SK-N-SH (cell line): ENCODE results near the gene UBXN2A. TPM values are rescaled to one million over a fixed set of nuclear protein-coding genes. Genes with fewer than 3 reads are reported as not detected.

Experiments
- CTCF ChIA-PET: fragments of 300-600, 350-600 bp; formaldehyde crosslinking; extraction: SDS; loops from one replicate; lab custom pipeline; 2021; lab: Yijun Ruan, JAX
- POLR2A ChIA-PET: fragments of 350-600 bp; sonication (Branson Sonifier 250); formaldehyde crosslinking; extraction: SDS; loops from one replicate; lab custom pipeline; 2020; ENCODE audit warnings: antibody characterized with exemption, inconsistent platforms; lab: Yijun Ruan, JAX
- DNase-seq: peaks from one replicate; pipeline ENCODE4 v3.0.0; 2012
- H2AFZ ChIP-seq: fragments of 200-600 bp; sonication (generic); 2 replicates; pipeline ENCODE4 v1.8.1; 2016; ENCODE audit warnings: antibody characterized with exemption, mild to moderate bottlenecking, low read depth
- H3F3A ChIP-seq: fragments of 200-600 bp; sonication (generic); replicated peaks from 2 replicates; pipeline ENCODE3; 2016; ENCODE audit warnings: antibody characterized with exemption, mild to moderate bottlenecking; ENCODE audit not compliant: insufficient read depth
- H3K27ac ChIP-seq, 2 experiments: fragments of 200-500 bp in 1 of 2; fragments of 200-600 bp in 1 of 2; sonication (Bioruptor generic) in 1 of 2; sonication (generic), shearing (Covaris generic) in 1 of 2; 2 replicates each; pipeline versions ENCODE4 v1.5.1 to v1.6.1; 2014 to 2016; ENCODE audit warnings: low read depth in 2 of 2, inconsistent platforms in 1 of 2, low read length in 1 of 2, mild to moderate bottlenecking in 1 of 2, mixed read lengths in 1 of 2
- H3K27me3 ChIP-seq: fragments of 200-600 bp; sonication (generic), shearing (Covaris generic); 2 replicates; pipeline ENCODE4 v1.6.1; 2016; ENCODE audit warnings: mixed run types; ENCODE audit not compliant: insufficient read depth
- H3K36me3 ChIP-seq, 2 experiments: fragments of 200-500 bp in 1 of 2; fragments of 200-600 bp in 1 of 2; sonication (Bioruptor generic) in 1 of 2; sonication (generic) in 1 of 2; replicated peaks in 1 of 2; 2 replicates each; pipeline versions ENCODE3 to v1.5.1; 2014 to 2016; ENCODE audit warnings: low read length in 1 of 2, mild to moderate bottlenecking in 1 of 2; ENCODE audit not compliant: insufficient read depth in 2 of 2, control insufficient read depth in 1 of 2
- H3K4me1 ChIP-seq, 2 experiments: fragments of 200-500 bp in 1 of 2; fragments of 200-600 bp in 1 of 2; sonication (Bioruptor generic) in 1 of 2; sonication (generic), shearing (Covaris generic) in 1 of 2; 2 replicates each; pipeline versions ENCODE4 v1.5.1 to v1.6.1; 2014 to 2016; ENCODE audit warnings: low read depth in 1 of 2, low read length in 1 of 2, mixed run types in 1 of 2; ENCODE audit not compliant: insufficient read depth in 2 of 2, control insufficient read depth in 1 of 2
- H3K4me2 ChIP-seq: fragments of 200-600 bp; sonication (generic), shearing (Covaris generic); 2 replicates; pipeline ENCODE4 v1.6.1; 2017; ENCODE audit warnings: mixed run types
- H3K4me3 ChIP-seq, 2 experiments: fragments of 200-500 bp in 1 of 2; fragments of 200-600 bp in 1 of 2; sonication (Bioruptor generic) in 1 of 2; sonication (generic), shearing (Covaris generic) in 1 of 2; 2 replicates each; pipeline versions ENCODE4 v1.5.1 to v1.8.1; 2014 to 2016; ENCODE audit warnings: low read depth in 2 of 2, inconsistent platforms in 1 of 2, low read length in 1 of 2, mild to moderate bottlenecking in 1 of 2, mixed read lengths in 1 of 2, moderate library complexity in 1 of 2
- H3K79me2 ChIP-seq: fragments of 200-600 bp; sonication (generic); 2 replicates; pipeline ENCODE4 v1.8.1; 2017; ENCODE audit warnings: mild to moderate bottlenecking; ENCODE audit not compliant: insufficient read depth
- H3K9ac ChIP-seq: fragments of 200-600 bp; sonication (generic); 2 replicates; pipeline ENCODE4 v1.6.1; 2017; ENCODE audit warnings: mixed run types
- H3K9me2 ChIP-seq: fragments of 200-600 bp; sonication (generic); 2 replicates; pipeline ENCODE4 v1.6.1; 2017; ENCODE audit warnings: mixed run types
- H3K9me3 ChIP-seq: fragments of 200-600 bp; sonication (generic); 2 replicates; pipeline ENCODE4 v1.6.1; 2017; ENCODE audit warnings: mixed run types, mild to moderate bottlenecking, moderate library complexity
- H4K20me1 ChIP-seq: fragments of 200-600 bp; sonication (generic); 2 replicates; pipeline ENCODE4 v1.6.1; 2017; ENCODE audit warnings: mild to moderate bottlenecking, mixed run types; ENCODE audit not compliant: insufficient read depth
- CHD2 ChIP-seq: fragments of 150-350 bp; IDR thresholded peaks from 2 replicates; pipeline ENCODE4 v1.6.1; 2018; ENCODE audit warnings: low read length; ENCODE audit not compliant: partially characterized antibody
- EZH2phosphoT487 ChIP-seq: fragments of 200-600 bp; sonication (generic); IDR thresholded peaks from 2 replicates; pipeline ENCODE4 v1.6.1; 2017; ENCODE audit warnings: low read depth, mixed run types, mild to moderate bottlenecking, antibody characterized with exemption, moderate library complexity, borderline replicate concordance
- FOSL2 ChIP-seq: IDR thresholded peaks from 2 replicates; pipeline ENCODE4 v1.4.0; 2012; ENCODE audit warnings: low read depth, mild to moderate bottlenecking, moderate library complexity, borderline replicate concordance
- FOXJ3 ChIP-seq: sonication (generic); formaldehyde crosslinking; IDR thresholded peaks from 2 replicates; pipeline ENCODE4 v1.5.1; 2020; ENCODE audit warnings: mild to moderate bottlenecking, missing genetic modification reagents
- GATA2 ChIP-seq: sonication (generic); formaldehyde crosslinking; IDR thresholded peaks from 2 replicates; pipeline ENCODE4 v1.5.0; 2020; ENCODE audit warnings: mild to moderate bottlenecking, missing genetic modification reagents
- MXI1 ChIP-seq: IDR thresholded peaks from 2 replicates; pipeline ENCODE4 v1.6.1; 2012; ENCODE audit warnings: mild to moderate bottlenecking, low read depth, low read length, improper control_type of control experiment
- NFIC ChIP-seq: IDR thresholded peaks from 2 replicates; pipeline ENCODE4 v1.4.0; 2012; ENCODE audit warnings: borderline replicate concordance
- RCOR1 ChIP-seq: fragments of 150-350 bp; IDR thresholded peaks from 2 replicates; pipeline ENCODE4 v1.6.1; 2017; ENCODE audit warnings: antibody characterized with exemption, low read length
- TAF1 ChIP-seq: IDR thresholded peaks from 2 replicates; pipeline ENCODE4 v1.6.1; 2012; ENCODE audit warnings: low read depth, mild to moderate bottlenecking, low read length, moderate library complexity, borderline replicate concordance
- TEAD4 ChIP-seq: IDR thresholded peaks from 2 replicates; pipeline ENCODE4 v1.4.0; 2012; ENCODE audit warnings: mild to moderate bottlenecking, borderline replicate concordance; ENCODE audit not compliant: insufficient read depth
- YY1 ChIP-seq: IDR thresholded peaks from 2 replicates; pipeline ENCODE4 v1.4.0; 2012; ENCODE audit warnings: low read depth, mild to moderate bottlenecking
- WGBS: methylation state at CpG from one replicate; pipeline ENCODE4 v1.1.6; 2017; ENCODE audit warnings: low lambda C conversion rate; 5-methylcytosine and 5-hydroxymethylcytosine counted together
- polyA plus RNA-seq, 3 experiments: library from polyadenylated mRNA; depleted of rRNA; stranded (reverse); fragments of >200 nt; gene quantifications; 2 replicates each; pipeline ENCODE4 v1.2.3, GENCODE V29; 2012
- TF ChIP-seq, protein P1 (sequence below): IDR thresholded peaks from 2 replicates; pipeline ENCODE4 v1.4.0; 2012; ENCODE audit warnings: low read depth, borderline replicate concordance
- TF ChIP-seq, protein P2 (sequence below): IDR thresholded peaks from 2 replicates; pipeline ENCODE4 v1.6.1; 2012; ENCODE audit warnings: mild to moderate bottlenecking, low read depth, low read length, moderate library complexity
- TF ChIP-seq, protein P3 (sequence below): IDR thresholded peaks from 2 replicates; pipeline ENCODE4 v1.4.0; 2012; ENCODE audit warnings: low read depth, borderline replicate concordance
- TF ChIP-seq, protein P4 (sequence below): IDR thresholded peaks from 2 replicates; pipeline ENCODE4 v1.4.0; 2012; ENCODE audit warnings: low read depth
- TF ChIP-seq, protein P5 (sequence below): fragments of 200-600 bp; sonication (generic); IDR thresholded peaks from 2 replicates; pipeline ENCODE4 v1.6.1; 2017; ENCODE audit warnings: antibody characterized with exemption, mild to moderate bottlenecking, moderate library complexity

UBXN2A gene
- polyA plus RNA-seq, 1 of the 3 experiments (the other 2 are of a cell fraction): 5.8 TPM

DNA sequence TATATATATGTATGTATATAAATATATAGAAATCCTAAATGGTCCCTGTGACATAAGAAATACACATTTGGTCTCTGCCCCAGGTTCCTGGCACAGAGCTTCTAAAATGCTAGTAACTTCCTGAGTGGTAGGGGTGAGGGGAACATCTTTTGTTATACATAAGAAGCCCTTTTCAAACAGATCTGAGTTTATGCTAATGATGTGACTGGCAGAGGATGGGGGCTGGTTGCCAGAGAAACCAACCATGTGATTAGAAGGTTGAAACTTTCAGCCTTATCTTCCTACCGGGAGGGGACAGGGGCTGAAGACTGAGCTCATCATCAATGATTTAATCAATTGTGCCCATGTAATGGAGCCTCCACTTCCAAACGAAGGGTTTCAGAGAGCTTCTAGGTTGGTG is 86.0 kb downstream of the UBXN2A start:
- no peak overlapping the region for H3K27ac ChIP-seq
- H3F3A ChIP-seq: peaks cover 4% of the 10 kb centered on the region
- H3K79me2 ChIP-seq: peaks cover 6% of the 10 kb centered on the region; the same call in 1 of the 2 replicates
- H3K9me3 ChIP-seq: no peaks in the 10 kb centered on the region
- WGBS: 85% methylated on average over 2 of the region's 2 CpGs
- H4K20me1 ChIP-seq: no peaks in the 10 kb centered on the region
- H3K9me2 ChIP-seq: no peaks in the 10 kb centered on the region
- CTCF ChIA-PET: interaction anchor here (0.9 to 2.1 kb wide), 3 partner anchors 8 to 35 kb away, joined by 3 to 8 read pairs (median 6); no protein-coding TSS in a partner anchor
- POLR2A ChIA-PET: interaction anchor here (1.5 kb wide), 1 partner anchor 21 kb away, joined by 3 read pairs; the partner anchor contains the start of gene WDCP
- H3K9ac ChIP-seq: no peak overlapping the region
- H3K4me2 ChIP-seq: no peak overlapping the region
- H3K4me1 ChIP-seq: no peaks in the 10 kb centered on the region; a peak in 1 of 4 replicates
- H3K36me3 ChIP-seq: peaks cover 12 to 32% of the 10 kb centered on the region in 2 experiments
- no peak for DNase-seq
- H3K4me3 ChIP-seq: no peak overlapping the region
- H3K27me3 ChIP-seq: no peaks in the 10 kb centered on the region
- no peak overlapping the region for H2AFZ ChIP-seq
- TF ChIP-seq EZH2phosphoT487 (no peak), GATA2 (CRISPR knock-in tag) (no peak), NFIC (no peak), MXI1 (no peak), FOXJ3 (no peak), FOSL2 (no peak), RCOR1 (no peak), YY1 (no peak), TEAD4 (no peak), CHD2 (no peak), TAF1 (no peak)
- TF ChIP-seq, protein P1, sequence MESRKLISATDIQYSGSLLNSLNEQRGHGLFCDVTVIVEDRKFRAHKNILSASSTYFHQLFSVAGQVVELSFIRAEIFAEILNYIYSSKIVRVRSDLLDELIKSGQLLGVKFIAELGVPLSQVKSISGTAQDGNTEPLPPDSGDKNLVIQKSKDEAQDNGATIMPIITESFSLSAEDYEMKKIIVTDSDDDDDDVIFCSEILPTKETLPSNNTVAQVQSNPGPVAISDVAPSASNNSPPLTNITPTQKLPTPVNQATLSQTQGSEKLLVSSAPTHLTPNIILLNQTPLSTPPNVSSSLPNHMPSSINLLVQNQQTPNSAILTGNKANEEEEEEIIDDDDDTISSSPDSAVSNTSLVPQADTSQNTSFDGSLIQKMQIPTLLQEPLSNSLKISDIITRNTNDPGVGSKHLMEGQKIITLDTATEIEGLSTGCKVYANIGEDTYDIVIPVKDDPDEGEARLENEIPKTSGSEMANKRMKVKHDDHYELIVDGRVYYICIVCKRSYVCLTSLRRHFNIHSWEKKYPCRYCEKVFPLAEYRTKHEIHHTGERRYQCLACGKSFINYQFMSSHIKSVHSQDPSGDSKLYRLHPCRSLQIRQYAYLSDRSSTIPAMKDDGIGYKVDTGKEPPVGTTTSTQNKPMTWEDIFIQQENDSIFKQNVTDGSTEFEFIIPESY: no peak
- TF ChIP-seq, protein P2, sequence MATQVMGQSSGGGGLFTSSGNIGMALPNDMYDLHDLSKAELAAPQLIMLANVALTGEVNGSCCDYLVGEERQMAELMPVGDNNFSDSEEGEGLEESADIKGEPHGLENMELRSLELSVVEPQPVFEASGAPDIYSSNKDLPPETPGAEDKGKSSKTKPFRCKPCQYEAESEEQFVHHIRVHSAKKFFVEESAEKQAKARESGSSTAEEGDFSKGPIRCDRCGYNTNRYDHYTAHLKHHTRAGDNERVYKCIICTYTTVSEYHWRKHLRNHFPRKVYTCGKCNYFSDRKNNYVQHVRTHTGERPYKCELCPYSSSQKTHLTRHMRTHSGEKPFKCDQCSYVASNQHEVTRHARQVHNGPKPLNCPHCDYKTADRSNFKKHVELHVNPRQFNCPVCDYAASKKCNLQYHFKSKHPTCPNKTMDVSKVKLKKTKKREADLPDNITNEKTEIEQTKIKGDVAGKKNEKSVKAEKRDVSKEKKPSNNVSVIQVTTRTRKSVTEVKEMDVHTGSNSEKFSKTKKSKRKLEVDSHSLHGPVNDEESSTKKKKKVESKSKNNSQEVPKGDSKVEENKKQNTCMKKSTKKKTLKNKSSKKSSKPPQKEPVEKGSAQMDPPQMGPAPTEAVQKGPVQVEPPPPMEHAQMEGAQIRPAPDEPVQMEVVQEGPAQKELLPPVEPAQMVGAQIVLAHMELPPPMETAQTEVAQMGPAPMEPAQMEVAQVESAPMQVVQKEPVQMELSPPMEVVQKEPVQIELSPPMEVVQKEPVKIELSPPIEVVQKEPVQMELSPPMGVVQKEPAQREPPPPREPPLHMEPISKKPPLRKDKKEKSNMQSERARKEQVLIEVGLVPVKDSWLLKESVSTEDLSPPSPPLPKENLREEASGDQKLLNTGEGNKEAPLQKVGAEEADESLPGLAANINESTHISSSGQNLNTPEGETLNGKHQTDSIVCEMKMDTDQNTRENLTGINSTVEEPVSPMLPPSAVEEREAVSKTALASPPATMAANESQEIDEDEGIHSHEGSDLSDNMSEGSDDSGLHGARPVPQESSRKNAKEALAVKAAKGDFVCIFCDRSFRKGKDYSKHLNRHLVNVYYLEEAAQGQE: no peak
- TF ChIP-seq, protein P3, sequence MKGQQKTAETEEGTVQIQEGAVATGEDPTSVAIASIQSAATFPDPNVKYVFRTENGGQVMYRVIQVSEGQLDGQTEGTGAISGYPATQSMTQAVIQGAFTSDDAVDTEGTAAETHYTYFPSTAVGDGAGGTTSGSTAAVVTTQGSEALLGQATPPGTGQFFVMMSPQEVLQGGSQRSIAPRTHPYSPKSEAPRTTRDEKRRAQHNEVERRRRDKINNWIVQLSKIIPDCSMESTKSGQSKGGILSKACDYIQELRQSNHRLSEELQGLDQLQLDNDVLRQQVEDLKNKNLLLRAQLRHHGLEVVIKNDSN: no peak
- TF ChIP-seq, protein P4, sequence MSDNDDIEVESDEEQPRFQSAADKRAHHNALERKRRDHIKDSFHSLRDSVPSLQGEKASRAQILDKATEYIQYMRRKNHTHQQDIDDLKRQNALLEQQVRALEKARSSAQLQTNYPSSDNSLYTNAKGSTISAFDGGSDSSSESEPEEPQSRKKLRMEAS: no peak
- TF ChIP-seq, protein P5, sequence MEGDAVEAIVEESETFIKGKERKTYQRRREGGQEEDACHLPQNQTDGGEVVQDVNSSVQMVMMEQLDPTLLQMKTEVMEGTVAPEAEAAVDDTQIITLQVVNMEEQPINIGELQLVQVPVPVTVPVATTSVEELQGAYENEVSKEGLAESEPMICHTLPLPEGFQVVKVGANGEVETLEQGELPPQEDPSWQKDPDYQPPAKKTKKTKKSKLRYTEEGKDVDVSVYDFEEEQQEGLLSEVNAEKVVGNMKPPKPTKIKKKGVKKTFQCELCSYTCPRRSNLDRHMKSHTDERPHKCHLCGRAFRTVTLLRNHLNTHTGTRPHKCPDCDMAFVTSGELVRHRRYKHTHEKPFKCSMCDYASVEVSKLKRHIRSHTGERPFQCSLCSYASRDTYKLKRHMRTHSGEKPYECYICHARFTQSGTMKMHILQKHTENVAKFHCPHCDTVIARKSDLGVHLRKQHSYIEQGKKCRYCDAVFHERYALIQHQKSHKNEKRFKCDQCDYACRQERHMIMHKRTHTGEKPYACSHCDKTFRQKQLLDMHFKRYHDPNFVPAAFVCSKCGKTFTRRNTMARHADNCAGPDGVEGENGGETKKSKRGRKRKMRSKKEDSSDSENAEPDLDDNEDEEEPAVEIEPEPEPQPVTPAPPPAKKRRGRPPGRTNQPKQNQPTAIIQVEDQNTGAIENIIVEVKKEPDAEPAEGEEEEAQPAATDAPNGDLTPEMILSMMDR: no peak
